Measurements from ENCODE around the gene ZNF726.

DNA sequence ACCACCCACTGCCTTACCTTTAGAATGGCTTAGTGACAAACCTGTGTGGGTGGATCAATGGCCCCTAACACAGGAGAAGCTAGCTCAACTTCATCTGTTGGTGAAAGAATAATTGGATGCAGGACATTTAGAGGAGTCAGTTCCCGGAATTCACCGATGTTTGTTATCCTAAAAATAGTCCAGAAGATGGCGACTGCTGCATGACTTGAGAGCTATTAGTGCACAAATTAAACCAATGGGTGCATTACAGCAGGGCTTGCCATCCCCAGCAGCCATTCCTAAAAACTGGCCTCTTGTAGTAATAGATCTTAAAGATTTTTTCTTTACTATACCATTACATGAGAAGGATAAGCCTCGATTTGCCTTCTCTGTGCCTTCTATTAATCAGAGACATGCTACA lies 46.8 kb upstream of the ZNF726 start:
- TF ChIP-seq, protein P1, sequence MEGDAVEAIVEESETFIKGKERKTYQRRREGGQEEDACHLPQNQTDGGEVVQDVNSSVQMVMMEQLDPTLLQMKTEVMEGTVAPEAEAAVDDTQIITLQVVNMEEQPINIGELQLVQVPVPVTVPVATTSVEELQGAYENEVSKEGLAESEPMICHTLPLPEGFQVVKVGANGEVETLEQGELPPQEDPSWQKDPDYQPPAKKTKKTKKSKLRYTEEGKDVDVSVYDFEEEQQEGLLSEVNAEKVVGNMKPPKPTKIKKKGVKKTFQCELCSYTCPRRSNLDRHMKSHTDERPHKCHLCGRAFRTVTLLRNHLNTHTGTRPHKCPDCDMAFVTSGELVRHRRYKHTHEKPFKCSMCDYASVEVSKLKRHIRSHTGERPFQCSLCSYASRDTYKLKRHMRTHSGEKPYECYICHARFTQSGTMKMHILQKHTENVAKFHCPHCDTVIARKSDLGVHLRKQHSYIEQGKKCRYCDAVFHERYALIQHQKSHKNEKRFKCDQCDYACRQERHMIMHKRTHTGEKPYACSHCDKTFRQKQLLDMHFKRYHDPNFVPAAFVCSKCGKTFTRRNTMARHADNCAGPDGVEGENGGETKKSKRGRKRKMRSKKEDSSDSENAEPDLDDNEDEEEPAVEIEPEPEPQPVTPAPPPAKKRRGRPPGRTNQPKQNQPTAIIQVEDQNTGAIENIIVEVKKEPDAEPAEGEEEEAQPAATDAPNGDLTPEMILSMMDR (IDR thresholded peaks at IDR 0.05), result no peak
- TF ChIP-seq POLR2A (IDR thresholded peaks at IDR 0.05), result no peak
